IgD-negative memory B cell (primary cell): ENCODE measurements around the gene DPP8. TPM values are rescaled to one million over a fixed set of nuclear protein-coding genes. Genes with fewer than 3 reads are reported as not detected.
A peak's percentile ranks its signal among the peaks of the same experiment; 100 is the strongest.
"Not testable (repeated sequence)": the region's sequence is repeated elsewhere in the genome, so short reads cannot be mapped to it uniquely, and the experiment has no call there.

Experiments
- H3K27ac Mint-ChIP-seq, 3 donors: one replicate each; pipeline ENCODE4 v1.8.0; 2020 to 2022; ENCODE audit warnings: mild to moderate bottlenecking in 3 of 3, mixed read lengths in 3 of 3, moderate library complexity in 1 of 3
- H3K27me3 Mint-ChIP-seq: one replicate; pipeline ENCODE4 v1.8.0; 2021; ENCODE audit warnings: mixed read lengths
- H3K36me3 Mint-ChIP-seq: one replicate; pipeline ENCODE4 v1.8.0; 2020; ENCODE audit warnings: mild to moderate bottlenecking, mixed read lengths
- H3K4me1 Mint-ChIP-seq, 3 donors: one replicate each; pipeline ENCODE4 v1.8.0; 2020 to 2022; ENCODE audit warnings: mixed read lengths in 3 of 3, mild to moderate bottlenecking in 1 of 3
- H3K4me3 Mint-ChIP-seq, 4 donors: one replicate each; pipeline ENCODE4 v1.8.0; 2020 to 2022; ENCODE audit warnings: mild to moderate bottlenecking in 4 of 4, mixed read lengths in 4 of 4, moderate library complexity in 3 of 4
- H3K9me3 Mint-ChIP-seq, 3 donors: one replicate each; pipeline ENCODE4 v1.8.0; 2020 to 2021; ENCODE audit warnings: mixed read lengths in 3 of 3, mild to moderate bottlenecking in 1 of 3
- polyA plus RNA-seq: library from polyadenylated mRNA; unstranded; fragments of 300-500 nt; fragmentation: Illumina TruSeq; gene quantifications from one replicate; pipeline ENCODE4 v1.2.3, GENCODE V29; 2021

DPP8 gene
- polyA plus RNA-seq, 1 donor from 2014 or later = 46.5 TPM

GRCh38 chr15:65409036-65409631 lies 108.4 kb downstream of the DPP8 start:
- Mint-ChIP-seq H3K27me3 (peaks cover 18% of the 10 kb centered on the region), H3K36me3 (peaks cover 2% of the 10 kb centered on the region), H3K27ac (peak overlapping the region in 2 of 3 donors; percentile 46 to 47), H3K4me1 (peaks cover 8 to 15% (median 8%) of the 10 kb centered on the region in 3 donors), H3K9me3 (no peaks in the 10 kb centered on the region), H3K4me3 (peak overlapping the region in 2 of 4 donors; percentile 19 to 77)

DNA sequence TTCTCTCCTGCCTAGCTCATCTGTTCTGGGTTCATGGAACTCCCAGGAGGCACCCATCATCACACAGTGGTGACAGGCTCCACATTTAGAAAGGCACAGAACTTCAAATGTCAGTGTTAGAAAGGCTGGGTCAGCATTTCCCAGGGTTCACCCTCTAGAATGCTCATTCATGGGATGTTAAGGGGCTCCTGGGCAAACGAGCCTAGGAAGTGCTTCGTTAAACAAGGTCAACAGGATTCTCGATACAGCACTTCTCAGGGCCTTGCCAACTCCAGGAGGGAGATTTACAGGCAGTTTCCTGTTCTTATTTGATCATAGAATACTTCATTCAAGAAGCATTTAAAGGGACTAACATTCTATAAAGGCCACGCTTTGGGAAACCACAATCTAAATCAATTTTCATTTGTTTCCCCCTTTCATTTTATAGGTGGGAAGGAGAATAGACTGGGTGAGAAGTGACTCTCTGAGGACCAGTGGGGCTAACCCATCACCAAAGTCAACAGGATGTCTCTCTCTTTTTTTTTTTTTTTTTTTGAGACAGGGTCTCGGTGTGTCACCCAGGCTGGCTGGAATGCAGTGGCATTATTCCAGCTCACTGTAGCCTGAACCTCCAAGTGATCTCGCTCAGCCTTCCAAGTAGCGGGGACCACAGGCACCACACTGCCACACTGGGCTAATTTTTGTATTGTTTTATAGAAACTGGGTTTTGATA lies 109.0 kb downstream of the DPP8 start:
- H3K4me1 Mint-ChIP-seq = peaks cover 8 to 15% (median 8%) of the 10 kb centered on the region in 3 donors
- H3K9me3 Mint-ChIP-seq = no peaks in the 10 kb centered on the region
- H3K36me3 Mint-ChIP-seq = no peaks in the 10 kb centered on the region
- peak overlapping the region in 2 of 3 donors; percentile 47 to 48 for H3K27ac Mint-ChIP-seq
- peak overlapping the region in 1 of 4 donors; percentile 45 for H3K4me3 Mint-ChIP-seq
- H3K27me3 Mint-ChIP-seq = peaks cover 18% of the 10 kb centered on the region

DNA sequence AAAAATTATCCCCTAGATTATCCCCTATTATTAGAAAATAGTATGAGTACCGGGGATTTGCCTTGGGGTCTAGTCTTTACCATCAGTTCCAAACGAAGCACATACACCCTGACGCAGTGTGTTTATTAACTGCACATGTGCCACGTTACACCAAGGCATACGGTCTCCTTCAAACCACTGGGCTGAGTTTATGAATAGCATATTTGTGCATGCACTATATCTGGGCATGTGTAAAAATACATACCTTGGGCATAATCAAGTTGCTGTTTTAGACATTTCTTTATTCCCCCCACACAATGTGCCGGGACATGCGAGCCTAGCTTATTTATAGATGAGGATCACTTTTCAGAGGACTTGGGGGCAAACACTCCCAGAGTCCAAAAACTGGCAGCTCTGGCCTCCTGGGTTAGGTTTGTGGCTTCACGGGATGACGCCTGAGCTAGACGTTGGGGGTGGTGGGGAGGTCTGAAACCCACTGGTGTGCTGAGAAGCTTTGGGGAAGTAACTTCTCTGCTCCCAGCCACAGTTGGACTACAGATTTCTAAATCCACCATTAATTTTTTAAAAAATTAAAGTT lies 111.0 kb downstream of the DPP8 start:
- Mint-ChIP-seq H3K27ac (no peak overlapping the region), H3K4me1 (peaks cover 8 to 13% (median 8%) of the 10 kb centered on the region in 3 donors), H3K9me3 (no peaks in the 10 kb centered on the region), H3K4me3 (no peak overlapping the region), H3K36me3 (no peaks in the 10 kb centered on the region), H3K27me3 (peaks cover 23% of the 10 kb centered on the region)

- Mint-ChIP-seq H3K36me3 (no peaks in the 10 kb centered on the region), H3K9me3 (no peaks in the 10 kb centered on the region), H3K27me3 (peaks cover 27% of the 10 kb centered on the region), H3K4me3 (no peak overlapping the region), H3K4me1 (peaks cover 8 to 12% (median 8%) of the 10 kb centered on the region in 3 donors), H3K27ac (peak overlapping the region in 2 of 3 donors; percentile 35 to 65)
Measured at GRCh38 chr15:65405791-65406423, 111.6 kb downstream of the DPP8 start.

GRCh38 chr15:65404186-65404872 lies 113.2 kb downstream of the DPP8 start:
- no peak overlapping the region for H3K4me3 Mint-ChIP-seq
- no peak overlapping the region for H3K27ac Mint-ChIP-seq
- H3K9me3 Mint-ChIP-seq = no peaks in the 10 kb centered on the region
- H3K4me1 Mint-ChIP-seq = peaks cover 3 to 7% (median 5%) of the 10 kb centered on the region in 3 donors
- H3K27me3 Mint-ChIP-seq = peaks cover 27% of the 10 kb centered on the region
- no peaks in the 10 kb centered on the region for H3K36me3 Mint-ChIP-seq

DNA sequence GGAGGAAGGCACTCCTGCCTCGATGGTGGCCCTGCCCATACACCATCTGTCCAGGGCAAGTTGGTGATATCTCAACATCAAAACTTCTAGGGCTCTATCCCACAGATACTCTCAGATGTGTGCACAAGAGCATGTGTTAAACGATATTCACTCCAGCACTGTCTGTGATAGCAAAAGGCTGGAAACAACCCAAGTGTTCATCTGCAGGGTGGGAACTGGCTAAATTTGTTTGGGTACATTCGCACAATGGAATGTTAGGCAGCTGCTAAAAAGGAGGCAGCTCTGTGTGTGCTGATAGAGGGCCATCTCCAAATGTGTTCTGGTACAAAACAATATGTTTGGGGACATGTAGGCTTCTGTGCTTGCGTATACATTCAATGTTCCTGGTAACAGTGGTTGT lies 114.5 kb downstream of the DPP8 start:
- H3K27me3 Mint-ChIP-seq = peaks cover 22% of the 10 kb centered on the region
- no peak overlapping the region for H3K4me3 Mint-ChIP-seq
- H3K27ac Mint-ChIP-seq = no peak overlapping the region
- no peaks in the 10 kb centered on the region for H3K36me3 Mint-ChIP-seq
- H3K4me1 Mint-ChIP-seq = no peaks in the 10 kb centered on the region
- no peaks in the 10 kb centered on the region for H3K9me3 Mint-ChIP-seq

- Mint-ChIP-seq H3K4me1 (peaks cover 0 to 2% (median 0%) of the 10 kb centered on the region in 3 donors), H3K27me3 (peaks cover 29% of the 10 kb centered on the region), H3K4me3 (no peak overlapping the region), H3K9me3 (no peaks in the 10 kb centered on the region), H3K27ac (no peak overlapping the region), H3K36me3 (no peaks in the 10 kb centered on the region)
Measured at GRCh38 chr15:65401611-65402240, 115.8 kb downstream of the DPP8 start.

DNA sequence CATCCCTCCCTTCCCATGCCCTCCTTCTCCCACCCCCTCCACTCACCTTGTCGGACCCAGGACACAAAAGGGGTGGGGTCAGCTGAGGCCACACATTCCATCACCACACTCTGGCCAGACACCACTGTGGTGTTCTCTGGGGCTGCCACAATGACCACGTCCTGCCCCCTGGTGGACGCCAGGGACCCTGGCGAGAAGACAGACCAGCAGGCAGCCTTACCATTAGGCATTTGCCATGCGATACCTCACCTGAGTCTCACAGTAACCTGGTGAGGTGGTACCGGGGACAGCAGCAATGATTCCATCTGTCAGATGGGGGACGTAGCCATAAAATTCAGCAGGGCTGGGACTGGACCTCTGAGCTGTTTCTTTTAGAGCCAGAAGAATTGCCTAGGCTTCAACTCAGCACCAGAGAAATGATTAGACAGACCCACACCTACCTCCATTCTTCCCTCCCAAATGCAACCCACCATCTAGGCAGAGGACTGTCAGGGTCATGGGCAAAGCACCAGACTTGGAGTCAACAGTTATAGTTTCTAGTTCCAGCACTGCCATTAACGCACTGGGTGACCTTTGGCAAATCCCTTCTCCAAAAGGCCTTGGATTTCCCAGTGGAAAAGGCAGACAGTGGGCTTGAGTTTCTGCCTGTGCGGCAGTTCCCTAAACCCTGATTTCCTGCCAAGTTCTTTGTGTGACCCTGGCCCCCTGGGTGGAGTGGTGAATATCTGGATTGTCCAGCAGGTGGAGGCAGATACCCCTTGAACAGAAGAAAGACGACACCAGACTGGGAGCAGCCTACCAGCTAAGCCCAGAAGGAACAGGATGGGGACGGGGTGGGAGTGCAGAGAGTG lies 116.5 kb downstream of the DPP8 start:
- Mint-ChIP-seq H3K36me3 (no peaks in the 10 kb centered on the region), H3K4me1 (peaks cover 0 to 2% (median 0%) of the 10 kb centered on the region in 3 donors), H3K4me3 (no peak overlapping the region), H3K9me3 (no peaks in the 10 kb centered on the region), H3K27me3 (peaks cover 35% of the 10 kb centered on the region), H3K27ac (no peak overlapping the region)

GRCh38 chr15:65399997-65400396 lies 117.5 kb downstream of the DPP8 start:
- Mint-ChIP-seq H3K36me3 (no peaks in the 10 kb centered on the region), H3K9me3 (no peaks in the 10 kb centered on the region), H3K4me1 (peaks cover 0 to 2% (median 0%) of the 10 kb centered on the region in 3 donors), H3K27me3 (peaks cover 40% of the 10 kb centered on the region), H3K4me3 (no peak overlapping the region), H3K27ac (no peak overlapping the region)

- Mint-ChIP-seq H3K4me1 (peaks cover 0 to 2% (median 0%) of the 10 kb centered on the region in 3 donors), H3K4me3 (no peak overlapping the region), H3K27ac (peak overlapping the region in 1 of 3 donors; percentile 57), H3K9me3 (no peaks in the 10 kb centered on the region), H3K36me3 (no peaks in the 10 kb centered on the region), H3K27me3 (peaks cover 43% of the 10 kb centered on the region)
Measured at GRCh38 chr15:65399001-65399706, 118.3 kb downstream of the DPP8 start.

DNA sequence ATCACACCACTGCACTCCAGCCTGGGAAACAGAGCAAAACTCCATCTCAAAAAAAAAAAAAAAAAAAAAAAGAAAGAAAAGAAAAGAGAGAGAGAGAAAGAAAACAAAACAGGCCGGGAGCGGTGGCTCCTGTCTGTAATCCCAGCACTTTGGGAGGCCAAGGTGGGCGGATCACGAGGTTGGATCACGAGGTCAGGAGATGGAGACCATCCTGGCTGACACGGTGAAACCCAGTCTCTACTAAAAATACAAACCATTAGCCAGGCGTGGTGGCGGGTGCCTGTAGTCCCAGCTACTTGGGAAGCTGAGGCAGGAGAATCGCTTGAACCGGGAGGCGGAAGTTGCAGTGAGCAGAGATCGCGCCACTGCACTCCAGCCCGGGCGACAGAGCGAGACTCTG lies 119.0 kb downstream of the DPP8 start:
- H3K27ac Mint-ChIP-seq = peak overlapping the region in 1 of 3 donors; percentile 57
- not testable (repeated sequence) for H3K4me1 Mint-ChIP-seq, H3K4me3 Mint-ChIP-seq, H3K36me3 Mint-ChIP-seq, H3K9me3 Mint-ChIP-seq
- peaks cover 44% of the 10 kb centered on the region for H3K27me3 Mint-ChIP-seq

DNA sequence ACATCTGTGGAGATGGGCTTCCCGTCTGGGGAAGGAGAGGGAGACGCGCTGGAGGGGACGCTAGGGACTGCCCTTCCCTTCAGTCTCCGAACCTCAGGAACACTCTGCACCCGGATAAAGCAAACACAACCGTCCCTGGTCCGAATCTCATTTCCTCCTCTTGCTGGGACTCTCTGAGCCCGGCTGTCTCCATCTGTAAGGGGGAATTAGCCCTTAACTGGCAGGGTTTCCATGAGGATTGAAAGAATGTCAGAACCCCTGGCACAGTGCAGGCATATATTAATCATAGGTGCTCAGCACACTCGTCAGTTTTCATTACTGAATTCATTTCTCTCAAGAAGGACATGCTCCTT lies 120.5 kb downstream of the DPP8 start:
- H3K27me3 Mint-ChIP-seq = peaks cover 46% of the 10 kb centered on the region
- H3K36me3 Mint-ChIP-seq = no peaks in the 10 kb centered on the region
- no peak overlapping the region for H3K27ac Mint-ChIP-seq
- H3K9me3 Mint-ChIP-seq = no peaks in the 10 kb centered on the region
- no peak overlapping the region for H3K4me3 Mint-ChIP-seq
- peaks cover 0 to 2% (median 0%) of the 10 kb centered on the region in 3 donors for H3K4me1 Mint-ChIP-seq

- H3K4me3 Mint-ChIP-seq = peak overlapping the region in 2 of 4 donors; percentile 49 to 76
- H3K36me3 Mint-ChIP-seq = no peaks in the 10 kb centered on the region
- H3K27me3 Mint-ChIP-seq = peaks cover 50% of the 10 kb centered on the region
- H3K4me1 Mint-ChIP-seq = peaks cover 0 to 2% (median 0%) of the 10 kb centered on the region in 3 donors
- no peaks in the 10 kb centered on the region for H3K9me3 Mint-ChIP-seq
- H3K27ac Mint-ChIP-seq = no peak overlapping the region
Measured at GRCh38 chr15:65396283-65396964, 121.1 kb downstream of the DPP8 start.
